ENCODE data around the gene DISP3.

GRCh38 chr1:11443043-11443442 is 35.9 kb upstream of the DISP3 start:
- no peak for TF ChIP-seq CTCF (IDR thresholded peaks at IDR 0.05)
- TF ChIP-seq EP300 (IDR thresholded peaks at IDR 0.05), result no peak
- no peak for TF ChIP-seq POLR2A (IDR thresholded peaks at IDR 0.05)

Measured in ovary (tissue), 3 donors.